Endothelial cell of umbilical vein (primary cell): ENCODE results near the gene PEX5L.

ENCODE experiments used
- EZH2 ChIP-seq: IDR thresholded peaks from 2 replicates; pipeline ENCODE4 v1.6.1; 2012; ENCODE audit warnings: borderline replicate concordance, low read depth, mild to moderate bottlenecking, moderate library complexity, low read length, inconsistent platforms; ENCODE audit not compliant: severe bottlenecking
- FOS ChIP-seq: IDR thresholded peaks from 2 replicates; pipeline ENCODE4 v1.6.1; 2011; ENCODE audit warnings: mild to moderate bottlenecking, low read length, moderate library complexity, borderline replicate concordance; ENCODE audit not compliant: insufficient read depth
- GATA2 ChIP-seq: IDR thresholded peaks from 2 replicates; pipeline ENCODE4 v1.7.0; 2011; ENCODE audit warnings: low read depth, mild to moderate bottlenecking, moderate library complexity, mixed read lengths, low read length; ENCODE audit not compliant: insufficient read length, insufficient read depth
- JUN ChIP-seq: IDR thresholded peaks from 2 replicates; pipeline ENCODE4 v1.6.1; 2011; ENCODE audit warnings: borderline replicate concordance, low read depth; ENCODE audit not compliant: insufficient read length, insufficient read depth
- MYC ChIP-seq: IDR thresholded peaks from one replicate; pipeline ENCODE4 v1.6.1; 2011; ENCODE audit warnings: mild to moderate bottlenecking, low read depth, low read length
- POLR2A ChIP-seq: IDR thresholded peaks from 2 replicates; pipeline ENCODE4 v1.6.1; 2012; ENCODE audit warnings: low read depth, mild to moderate bottlenecking, control low read depth, low read length
- POLR2AphosphoS5 ChIP-seq: IDR thresholded peaks from 2 replicates; pipeline ENCODE4 v1.6.1; 2012; ENCODE audit warnings: low read depth, mild to moderate bottlenecking, control low read depth, low read length, moderate library complexity; ENCODE audit not compliant: insufficient read depth
- TF ChIP-seq, protein P1 (sequence below), 2 donors: IDR thresholded peaks; 1 replicate in 1 of 2; 2 replicates in 1 of 2; pipeline ENCODE4 v1.5.1; 2011; ENCODE audit warnings: low read length in 2 of 2, mild to moderate bottlenecking in 2 of 2, moderate library complexity in 2 of 2, control low read depth in 1 of 2, inconsistent platforms in 1 of 2, low read depth in 1 of 2; ENCODE audit not compliant: insufficient read depth in 1 of 2; ENCODE audit errors: extremely low read depth in 1 of 2
- TF ChIP-seq, protein P2 (sequence below): IDR thresholded peaks from 2 replicates; pipeline ENCODE4 v1.6.1; 2011; ENCODE audit not compliant: insufficient read depth, insufficient read length

DNA sequence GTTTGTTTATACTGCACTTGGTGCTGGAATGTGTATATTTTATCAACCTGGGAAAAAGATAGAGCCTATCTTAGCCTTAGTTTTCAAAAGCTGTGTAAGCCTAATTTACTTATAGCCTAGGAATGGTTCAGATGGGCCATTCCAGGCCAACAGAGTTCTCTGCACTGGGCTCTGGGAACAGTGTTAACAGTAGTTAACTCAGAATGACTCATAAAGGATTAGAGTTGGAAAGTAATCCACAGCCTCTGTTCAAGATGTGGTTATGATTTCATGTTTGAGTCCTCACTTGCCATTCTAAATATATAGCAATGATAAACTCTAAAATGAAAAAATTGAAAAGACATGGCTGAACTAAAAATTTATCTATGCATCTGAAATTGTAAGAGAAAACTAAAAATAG lies 22.6 kb upstream of the PEX5L start:
- TF ChIP-seq, protein P1, sequence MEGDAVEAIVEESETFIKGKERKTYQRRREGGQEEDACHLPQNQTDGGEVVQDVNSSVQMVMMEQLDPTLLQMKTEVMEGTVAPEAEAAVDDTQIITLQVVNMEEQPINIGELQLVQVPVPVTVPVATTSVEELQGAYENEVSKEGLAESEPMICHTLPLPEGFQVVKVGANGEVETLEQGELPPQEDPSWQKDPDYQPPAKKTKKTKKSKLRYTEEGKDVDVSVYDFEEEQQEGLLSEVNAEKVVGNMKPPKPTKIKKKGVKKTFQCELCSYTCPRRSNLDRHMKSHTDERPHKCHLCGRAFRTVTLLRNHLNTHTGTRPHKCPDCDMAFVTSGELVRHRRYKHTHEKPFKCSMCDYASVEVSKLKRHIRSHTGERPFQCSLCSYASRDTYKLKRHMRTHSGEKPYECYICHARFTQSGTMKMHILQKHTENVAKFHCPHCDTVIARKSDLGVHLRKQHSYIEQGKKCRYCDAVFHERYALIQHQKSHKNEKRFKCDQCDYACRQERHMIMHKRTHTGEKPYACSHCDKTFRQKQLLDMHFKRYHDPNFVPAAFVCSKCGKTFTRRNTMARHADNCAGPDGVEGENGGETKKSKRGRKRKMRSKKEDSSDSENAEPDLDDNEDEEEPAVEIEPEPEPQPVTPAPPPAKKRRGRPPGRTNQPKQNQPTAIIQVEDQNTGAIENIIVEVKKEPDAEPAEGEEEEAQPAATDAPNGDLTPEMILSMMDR (IDR thresholded peaks at IDR 0.05; ENCODE audit: extremely low read depth in 1 of 2, insufficient read depth in 1 of 2, low read depth in 1 of 2, low read length in 2 of 2): no peak
- no peak for TF ChIP-seq POLR2A
- TF ChIP-seq, protein P2, sequence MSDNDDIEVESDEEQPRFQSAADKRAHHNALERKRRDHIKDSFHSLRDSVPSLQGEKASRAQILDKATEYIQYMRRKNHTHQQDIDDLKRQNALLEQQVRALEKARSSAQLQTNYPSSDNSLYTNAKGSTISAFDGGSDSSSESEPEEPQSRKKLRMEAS: no peak
- TF ChIP-seq MYC: no peak
- no peak for TF ChIP-seq POLR2AphosphoS5
- TF ChIP-seq EZH2: no peak
- no peak for TF ChIP-seq JUN
- no peak for TF ChIP-seq FOS
- TF ChIP-seq GATA2: no peak
